Small intestine (tissue), 7 donors: Measurements from ENCODE around the gene COX14. TPM values are rescaled to one million over a fixed set of nuclear protein-coding genes. Genes with fewer than 3 reads are reported as not detected.
"Not testable (repeated sequence)": the region's sequence is repeated elsewhere in the genome, so short reads cannot be mapped to it uniquely, and the experiment has no call there.

ENCODE experiments used
- DNase-seq, 2 donors: peaks; one replicate each; pipeline versions ENCODE4 v3.0.0 to v3.0.0-alpha.2; 2013
- FAIRE-seq: peaks from 2 replicates; lab custom pipeline; 2012; peaks lifted over from hg19 to GRCh38; lab: Jason Lieb, UNC
- H3K27ac ChIP-seq, 3 donors: one replicate each; pipeline ENCODE4 v1.5.1; 2013; ENCODE audit warnings: low read length in 2 of 3, mild to moderate bottlenecking in 2 of 3, control low read depth in 1 of 3, inconsistent platforms in 1 of 3, low read depth in 1 of 3, moderate library complexity in 1 of 3
- H3K27me3 ChIP-seq, 3 donors: one replicate each; pipeline ENCODE4 v1.6.1; 2013; ENCODE audit warnings: low read length in 3 of 3, inconsistent platforms in 1 of 3; ENCODE audit not compliant: control insufficient read depth in 3 of 3, insufficient read depth in 3 of 3
- H3K36me3 ChIP-seq, 3 donors: one replicate each; pipeline ENCODE4 v1.6.1; 2013; ENCODE audit warnings: low read length in 3 of 3, inconsistent platforms in 1 of 3, low read depth in 1 of 3, mild to moderate bottlenecking in 1 of 3, moderate library complexity in 1 of 3; ENCODE audit not compliant: control insufficient read depth in 3 of 3, insufficient read depth in 2 of 3
- H3K4me1 ChIP-seq, 3 donors: one replicate each; pipeline ENCODE4 v1.6.1; 2013; ENCODE audit warnings: low read length in 2 of 3, inconsistent platforms in 1 of 3, low read depth in 1 of 3, mild to moderate bottlenecking in 1 of 3, moderate library complexity in 1 of 3; ENCODE audit not compliant: control insufficient read depth in 3 of 3, insufficient read depth in 2 of 3
- H3K4me3 ChIP-seq, 3 donors: one replicate each; pipeline ENCODE4 v1.5.1; 2013; ENCODE audit warnings: low read length in 3 of 3, control low read depth in 1 of 3, inconsistent platforms in 1 of 3, low read depth in 1 of 3, mild to moderate bottlenecking in 1 of 3, moderate library complexity in 1 of 3
- H3K9me3 ChIP-seq, 2 donors: one replicate each; pipeline ENCODE4 v1.6.1; 2013; ENCODE audit warnings: low read depth in 1 of 2, low read length in 1 of 2; ENCODE audit not compliant: control insufficient read depth in 2 of 2, insufficient read depth in 1 of 2
- WGBS, 3 donors: extraction: QIAGEN DNeasy Blood & Tissue Kit; methylation state at CpG; one replicate each; pipeline ENCODE4 v1.1.7; 2013; 5-methylcytosine and 5-hydroxymethylcytosine counted together
- polyA plus RNA-seq, 4 donors: library from polyadenylated mRNA; stranded (reverse) in 3 of 4; unstranded in 1 of 4; fragments of 200-250 nt in 3 of 4; fragments of 120-200 nt in 1 of 4; gene quantifications; one replicate each; pipeline versions ENCODE4 v1.2.1 to v1.2.3, GENCODE V29; 2013
- donor health status: healthy with polysubstance abuse.
- donor health status: control.
- donor health status: control.
- donor health status: Bipolar disorder and iron deficiency.
- donor health status: healthy.

COX14 gene
- polyA plus RNA-seq, 4 donors = 61.9 to 236 (median 158) TPM

DNA sequence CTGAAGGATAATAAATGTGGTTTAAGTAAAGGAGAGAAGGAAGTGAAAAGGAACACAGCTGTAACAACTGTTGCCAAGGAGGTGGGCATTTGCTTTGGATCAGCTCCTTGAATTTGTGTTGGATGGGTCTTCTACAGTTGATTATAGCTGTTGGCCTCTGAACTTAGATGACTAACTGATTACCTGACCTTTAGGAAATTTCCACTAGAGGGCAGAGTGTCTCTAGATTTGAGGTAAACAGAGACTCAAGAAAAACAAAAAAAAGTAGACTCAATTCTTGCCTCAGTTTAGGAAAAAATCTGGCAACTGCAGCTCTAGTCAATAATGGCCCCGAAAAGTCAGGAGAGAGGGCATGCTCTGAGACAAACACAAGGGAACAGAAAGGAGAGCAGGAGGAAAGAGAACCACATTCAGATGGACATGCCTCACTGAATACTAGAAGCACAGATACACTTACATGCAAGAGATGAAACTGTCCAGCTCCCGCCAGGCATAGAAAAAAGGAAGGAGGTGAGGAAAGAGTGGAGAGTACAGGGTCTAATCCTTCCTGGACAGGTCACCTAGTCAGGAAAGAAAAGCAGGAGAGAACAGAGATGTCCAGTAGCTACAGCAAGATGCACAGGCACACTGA is 20.6 kb downstream of the COX14 start:
- Histone ChIP-seq H3K27ac (no peak overlapping the region), H3K4me3 (no peak overlapping the region), H3K4me1 (no peaks in the 10 kb centered on the region), H3K27me3 (no peaks in the 10 kb centered on the region), H3K36me3 (peaks cover 7 to 33% (median 12%) of the 10 kb centered on the region in 3 donors), H3K9me3 (no peaks in the 10 kb centered on the region)
- DNase-seq (peak; percentile 24 to 43), FAIRE-seq (no peak)
- WGBS, 3 donors = 47 to 85% (median 56%) methylated on average over 2 of the region's 2 CpGs

DNA sequence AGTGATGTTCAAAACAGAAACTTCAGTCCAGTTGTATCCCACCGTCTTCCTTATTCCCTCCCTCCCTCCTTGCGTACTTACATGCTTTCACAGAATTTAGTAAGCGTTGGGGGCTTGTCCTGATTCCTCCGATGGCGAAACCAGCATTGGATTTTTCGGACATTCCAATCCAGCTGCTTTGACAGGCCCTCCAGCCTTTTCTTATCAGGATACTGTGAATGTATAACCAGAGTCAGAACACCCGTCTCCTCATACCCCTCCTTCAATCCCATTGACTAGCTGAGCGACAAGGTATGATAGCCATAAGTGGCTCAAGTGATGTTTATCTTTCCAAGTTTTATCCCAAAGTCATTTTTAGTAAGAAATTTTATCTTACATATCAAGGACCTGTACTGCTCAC is 31.0 kb downstream of the COX14 start:
- 81 to 89% (median 85%) methylated on average over 8 of the region's 8 CpGs for WGBS, 3 donors
- Histone ChIP-seq H3K36me3 (peaks cover 0 to 30% (median 2%) of the 10 kb centered on the region in 3 donors), H3K4me1 (no peaks in the 10 kb centered on the region), H3K4me3 (no peak overlapping the region), H3K27me3 (no peaks in the 10 kb centered on the region), H3K9me3 (no peaks in the 10 kb centered on the region), H3K27ac (no peak overlapping the region)
- DNase-seq (no peak), FAIRE-seq (no peak)

DNA sequence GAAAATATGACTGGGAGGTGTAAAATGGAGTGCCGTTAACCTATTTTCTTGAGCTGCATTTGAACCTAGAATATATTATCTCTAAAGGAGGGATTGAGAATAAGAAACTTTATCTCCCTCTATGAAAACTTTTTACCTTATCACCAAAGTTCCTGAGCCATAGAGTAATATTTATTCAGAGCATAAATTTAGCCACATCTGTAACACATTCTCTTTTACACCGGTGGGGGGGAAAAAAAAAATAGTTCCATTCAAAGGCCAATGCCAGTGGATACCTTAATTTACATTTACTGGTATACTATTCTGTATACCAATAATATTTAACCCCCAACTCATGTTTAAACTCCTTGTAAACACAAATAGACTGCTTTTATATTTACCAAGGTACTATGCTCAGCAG is 33.4 kb downstream of the COX14 start:
- Histone ChIP-seq H3K4me1 (no peaks in the 10 kb centered on the region), H3K4me3 (no peak overlapping the region), H3K9me3 (no peaks in the 10 kb centered on the region), H3K36me3 (peaks cover 0 to 16% (median 0%) of the 10 kb centered on the region in 3 donors), H3K27me3 (no peaks in the 10 kb centered on the region), H3K27ac (no peak overlapping the region)
- FAIRE-seq = no peak
- WGBS, 3 donors = 76 to 89% (median 80%) methylated on average over 2 of the region's 2 CpGs
- DNase-seq = no peak

DNA sequence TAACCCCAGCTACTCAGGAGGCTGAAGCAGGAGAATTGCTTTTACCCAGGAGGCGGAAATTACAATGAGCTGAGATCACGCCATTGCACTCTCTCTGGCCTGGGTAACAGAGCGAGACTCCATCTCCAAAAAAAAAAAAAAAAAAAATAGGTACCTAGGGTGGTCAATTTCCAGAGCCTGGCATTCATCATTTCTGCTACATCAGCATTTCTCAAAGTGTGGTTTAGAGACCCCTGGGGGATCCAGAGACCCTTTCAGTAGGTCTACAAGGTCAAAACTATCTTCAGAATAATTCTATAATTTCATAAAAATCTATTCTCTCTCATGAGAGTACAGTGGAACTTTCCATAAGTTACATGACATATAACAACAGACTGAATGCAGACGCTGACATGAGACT is 35.2 kb downstream of the COX14 start:
- FAIRE-seq (no peak), DNase-seq (no peak)
- Histone ChIP-seq H3K9me3 (no peaks in the 10 kb centered on the region), H3K27ac (no peak overlapping the region), H3K27me3 (no peaks in the 10 kb centered on the region), H3K4me1 (no peaks in the 10 kb centered on the region), H3K4me3 (no peak overlapping the region), H3K36me3 (peaks cover 0 to 7% (median 0%) of the 10 kb centered on the region in 3 donors)
- WGBS, 3 donors = 98 to 99% (median 98%) methylated on average over 4 of the region's 4 CpGs

DNA sequence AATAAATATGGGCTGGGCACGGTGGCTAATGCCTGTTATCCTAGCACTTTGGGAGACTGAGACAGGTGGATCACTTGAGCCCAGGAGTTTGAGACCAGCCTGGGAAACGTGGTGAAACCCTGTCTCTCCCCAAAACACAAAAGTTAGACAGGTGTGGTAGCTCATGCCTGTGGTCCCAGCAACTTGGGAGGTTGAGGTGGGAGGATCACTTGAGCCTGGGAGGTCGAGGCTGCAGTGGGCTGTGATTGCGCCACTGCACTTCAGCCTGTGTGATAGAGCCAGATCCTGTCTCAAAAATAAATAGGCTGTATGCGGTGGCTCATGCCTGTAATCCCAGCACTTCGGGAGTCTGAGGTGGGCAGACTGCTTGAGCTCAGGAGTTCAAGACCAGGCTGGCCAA is 36.0 kb downstream of the COX14 start:
- 88 to 91% (median 90%) methylated on average over 6 of the region's 6 CpGs for WGBS, 3 donors
- H3K27me3 ChIP-seq, H3K27ac ChIP-seq, FAIRE-seq, DNase-seq, H3K36me3 ChIP-seq, H3K4me3 ChIP-seq, H3K4me1 ChIP-seq, H3K9me3 ChIP-seq: not testable (repeated sequence)

DNA sequence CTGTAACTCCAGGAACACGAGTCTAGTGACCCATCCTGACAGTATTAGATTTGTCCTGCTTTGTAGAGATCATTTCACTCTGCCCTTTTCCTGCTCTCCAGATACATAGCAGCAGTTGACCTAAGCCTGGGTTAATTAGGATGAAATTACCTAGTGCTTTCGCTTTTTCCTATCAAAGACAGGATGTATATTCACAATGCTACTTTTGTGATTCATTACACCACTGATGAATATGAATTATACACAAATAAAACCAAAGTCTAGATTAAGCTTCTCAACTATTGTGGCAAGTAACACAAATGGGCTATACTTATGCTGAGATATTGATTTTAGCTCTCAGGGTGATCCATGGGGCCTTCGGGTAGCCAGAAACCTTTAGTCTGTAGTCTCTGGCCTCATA is 37.3 kb downstream of the COX14 start:
- Histone ChIP-seq H3K9me3 (no peaks in the 10 kb centered on the region), H3K4me1 (no peaks in the 10 kb centered on the region), H3K27ac (no peak overlapping the region), H3K27me3 (no peaks in the 10 kb centered on the region), H3K4me3 (no peak overlapping the region), H3K36me3 (peaks cover 0 to 9% (median 0%) of the 10 kb centered on the region in 3 donors)
- WGBS, 3 donors = 39 to 57% (median 40%) methylated on average over 3 of the region's 3 CpGs
- no peak for DNase-seq
- no peak for FAIRE-seq

DNA sequence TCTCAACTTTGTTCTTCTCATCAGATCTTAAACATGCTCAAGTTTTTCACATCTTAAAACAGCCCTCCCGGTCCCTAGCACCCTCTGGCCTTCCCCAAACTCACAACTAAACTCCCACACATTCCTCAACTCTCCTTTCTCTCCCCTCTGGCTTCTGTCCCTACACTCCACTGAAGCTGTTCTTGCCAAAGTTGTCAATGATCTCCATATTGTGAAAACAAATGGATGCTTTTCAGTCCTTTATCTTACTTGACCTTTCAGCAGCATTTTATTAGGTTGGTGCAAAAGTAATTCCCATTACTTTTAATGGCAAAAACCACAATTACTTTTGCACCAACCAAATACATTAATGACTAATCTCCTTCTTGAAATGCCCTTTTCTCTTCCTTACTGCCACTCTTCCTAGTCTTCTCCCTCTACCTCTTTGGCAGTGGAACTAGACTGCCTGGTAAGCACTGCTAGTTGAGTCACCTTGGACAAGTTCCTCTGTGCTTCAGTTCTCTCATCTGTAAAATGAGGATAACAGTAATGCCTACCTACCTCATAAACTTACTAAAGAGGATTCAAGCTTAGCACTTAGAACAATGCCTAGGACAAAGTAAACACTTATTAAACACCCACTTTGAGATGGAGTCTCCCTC is 39.1 kb downstream of the COX14 start:
- H3K4me3 ChIP-seq = no peak overlapping the region
- no peaks in the 10 kb centered on the region for H3K27me3 ChIP-seq
- peaks cover 0 to 9% (median 0%) of the 10 kb centered on the region in 3 donors for H3K36me3 ChIP-seq
- no peak overlapping the region for H3K27ac ChIP-seq
- H3K4me1 ChIP-seq = no peaks in the 10 kb centered on the region
- DNase-seq (no peak), FAIRE-seq (no peak)
- WGBS, 3 donors = 58 to 84% (median 69%) methylated on average over 1 of the region's 1 CpG
- no peaks in the 10 kb centered on the region for H3K9me3 ChIP-seq

DNA sequence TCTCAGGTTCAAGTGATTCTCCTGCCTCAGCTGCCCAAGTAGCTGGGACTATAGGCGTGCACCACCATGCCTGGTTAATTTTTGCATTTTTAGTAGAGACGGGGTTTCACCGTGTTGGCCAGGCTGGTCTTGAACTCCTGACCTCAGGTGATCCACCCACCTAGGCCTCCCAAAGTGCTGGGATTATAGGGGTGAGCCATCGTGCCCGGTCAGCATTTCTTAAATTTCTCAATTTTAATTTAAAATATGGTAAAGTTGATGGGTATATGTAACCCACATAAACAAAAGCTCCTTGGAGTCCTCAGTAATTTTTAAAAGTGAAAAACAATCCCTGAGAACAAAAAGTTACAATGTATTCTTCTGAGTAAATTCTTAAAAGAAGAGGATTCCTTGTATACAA is 42.9 kb downstream of the COX14 start:
- H3K4me3 ChIP-seq, H3K4me1 ChIP-seq, DNase-seq, H3K27me3 ChIP-seq, H3K27ac ChIP-seq, FAIRE-seq, H3K9me3 ChIP-seq: not testable (repeated sequence)
- 89 to 91% (median 91%) methylated on average over 5 of the region's 5 CpGs for WGBS, 3 donors
- peaks cover 0 to 14% (median 0%) of the 10 kb centered on the region in 3 donors for H3K36me3 ChIP-seq
